Measurements from ENCODE around the gene CHAC1.
A peak's percentile ranks its signal among the peaks of the same experiment; 100 is the strongest.

The CHAC1 gene

GRCh38 chr15:40952901-40953712 is at the start of gene CHAC1:
CHAC1 (plus strand) TSS chr15:40953471; CDS start chr15:40953584, 113 bp downstream.
- peak; percentile 62 for DNase-seq

- no peak for DNase-seq
These were observed 48.6 kb upstream of the CHAC1 start for GRCh38 chr15:40904552-40905201.

GRCh38 chr15:40906091-40906990 is 46.9 kb upstream of the CHAC1 start:
- peak; percentile 41 for DNase-seq

GRCh38 chr15:40906991-40907802 is 46.1 kb upstream of the CHAC1 start:
- DNase-seq, result peak; percentile 43

- no peak for DNase-seq
These were observed 45.2 kb upstream of the CHAC1 start for GRCh38 chr15:40908095-40908494.

DNA sequence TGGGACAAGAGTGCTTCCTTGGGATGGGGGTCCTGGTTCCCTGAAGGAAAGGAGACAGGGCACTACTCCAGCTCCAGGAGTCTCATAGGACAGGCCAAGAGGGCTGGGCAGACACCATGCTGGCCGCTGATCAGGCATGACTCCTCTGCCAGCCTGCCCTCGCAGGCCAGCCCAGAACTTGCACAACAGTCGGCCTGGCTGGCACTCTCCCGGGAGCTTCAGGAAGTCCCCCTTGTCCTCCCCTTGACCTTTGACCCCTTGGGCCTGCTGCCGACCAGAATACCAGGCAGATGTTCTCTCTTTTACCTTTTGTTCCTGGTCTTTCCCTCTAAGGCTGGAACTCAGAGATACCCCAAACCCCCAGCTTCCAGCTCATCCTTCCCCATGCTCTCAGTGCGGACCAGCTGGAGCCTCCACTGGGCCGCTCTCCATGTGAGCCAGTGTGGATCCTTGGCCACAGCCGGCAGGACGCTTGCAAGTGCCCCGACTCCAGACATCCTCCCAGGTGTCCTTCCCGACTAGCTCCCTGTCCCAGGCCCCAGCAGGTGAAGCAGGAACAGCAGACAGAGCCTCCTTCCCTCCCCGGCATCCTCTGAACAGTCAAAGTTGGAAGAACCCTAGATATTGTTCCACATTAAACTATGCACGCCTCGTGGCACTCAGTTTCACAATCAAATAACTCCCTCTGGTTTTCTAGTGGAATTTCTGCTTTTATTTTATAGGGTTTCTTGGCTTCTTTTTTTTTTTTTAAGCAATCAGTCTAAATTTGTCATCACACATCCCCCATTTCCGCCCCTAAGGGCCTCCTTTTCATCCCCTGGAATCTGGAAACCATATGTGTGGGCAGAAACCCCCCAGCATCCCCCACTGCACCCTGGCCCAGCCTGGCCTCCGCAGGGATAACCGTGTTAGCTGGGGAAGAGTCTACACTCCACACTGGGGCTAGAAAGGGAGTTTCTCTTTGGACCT is 43.3 kb upstream of the CHAC1 start:
- DNase-seq, result no peak

DNA sequence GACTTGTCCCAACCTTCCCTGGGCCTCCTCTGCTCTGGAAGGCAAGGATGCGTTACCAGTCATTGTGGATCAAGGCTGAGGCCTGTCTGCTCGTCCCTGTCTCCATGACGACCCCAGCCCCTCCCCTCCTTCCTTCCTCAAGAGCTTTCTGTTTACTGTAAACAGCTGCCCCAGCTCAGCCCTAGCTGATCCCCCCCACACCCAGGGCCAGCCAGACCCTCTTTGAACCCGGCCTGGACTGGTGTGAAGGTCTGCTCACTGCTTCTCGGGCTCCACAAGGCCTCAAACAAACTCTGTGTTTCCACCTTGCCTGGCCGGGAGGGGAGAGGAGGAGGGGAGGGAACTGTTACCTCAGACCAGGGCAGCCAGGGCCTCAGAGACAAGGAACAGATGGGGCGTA is 42.1 kb upstream of the CHAC1 start:
- DNase-seq, result no peak

GRCh38 chr15:40911693-40912092 is 41.6 kb upstream of the CHAC1 start:
- DNase-seq, result no peak

- no peak for DNase-seq
These were observed 40.8 kb upstream of the CHAC1 start for GRCh38 chr15:40912478-40912877.

DNA sequence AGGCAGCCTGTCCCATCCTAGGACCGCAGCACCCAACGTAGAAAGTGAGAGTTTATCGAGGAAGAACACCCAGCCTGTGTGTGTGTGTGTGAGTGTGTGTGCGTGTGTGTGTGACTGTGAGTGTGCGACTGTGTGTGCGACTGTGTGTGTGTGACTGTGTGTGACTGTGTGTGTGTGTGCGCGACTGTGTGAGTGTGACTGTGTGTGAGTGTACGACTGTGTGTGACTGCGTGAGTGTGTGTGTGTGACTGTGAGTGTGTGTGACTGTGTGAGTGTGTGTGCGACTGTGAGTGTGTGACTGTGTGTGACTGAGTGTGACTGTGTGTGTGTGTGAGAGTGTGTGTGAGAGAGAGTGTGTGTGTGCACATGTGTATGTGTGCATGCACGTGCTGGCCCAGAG is 39.3 kb upstream of the CHAC1 start:
- no peak for DNase-seq

- DNase-seq, result no peak
These were observed 38.8 kb upstream of the CHAC1 start for GRCh38 chr15:40914486-40914885.

GRCh38 chr15:40915116-40915661 is 38.1 kb upstream of the CHAC1 start:
- DNase-seq, result no peak

- DNase-seq, result no peak
These were observed 37.6 kb upstream of the CHAC1 start for GRCh38 chr15:40915679-40916078.

GRCh38 chr15:40917585-40917984 is 35.7 kb upstream of the CHAC1 start:
- no peak for DNase-seq

DNA sequence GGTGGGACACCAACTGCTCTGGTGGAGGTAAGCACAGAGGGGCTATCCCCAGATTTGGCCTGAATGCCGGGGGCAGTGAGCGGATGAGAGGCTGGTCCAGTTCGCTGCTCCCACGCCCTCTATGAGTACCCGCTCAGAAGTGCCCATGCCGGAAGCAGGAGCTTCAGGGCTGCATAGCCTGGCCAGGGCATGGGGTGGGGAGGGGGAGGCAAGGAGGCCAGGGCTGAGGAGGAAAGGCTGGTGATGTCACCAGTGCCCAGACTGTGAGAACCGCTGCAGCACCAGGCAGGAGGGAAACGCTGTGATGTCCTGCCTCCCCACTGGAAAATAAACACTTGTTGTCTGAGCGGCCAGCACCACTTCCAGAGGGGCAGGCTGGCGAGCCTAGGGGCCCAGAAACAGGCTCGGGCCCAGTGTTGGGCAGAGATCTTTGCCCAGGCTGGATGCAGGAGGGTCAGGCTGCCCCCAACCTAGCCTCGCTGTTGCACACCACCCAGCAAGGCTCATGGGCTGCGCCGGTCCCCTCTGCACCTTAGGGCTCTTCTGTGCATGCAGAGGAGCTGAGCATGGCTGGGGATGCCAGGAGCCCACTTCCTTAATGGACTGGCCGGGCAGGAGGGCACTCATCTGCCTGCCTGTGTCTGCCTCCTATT is 35.0 kb upstream of the CHAC1 start:
- no peak for DNase-seq

- DNase-seq, result no peak
These were observed 34.4 kb upstream of the CHAC1 start for GRCh38 chr15:40918799-40919392.

- DNase-seq, result no peak
These were observed 31.2 kb upstream of the CHAC1 start for GRCh38 chr15:40921949-40922607.

DNA sequence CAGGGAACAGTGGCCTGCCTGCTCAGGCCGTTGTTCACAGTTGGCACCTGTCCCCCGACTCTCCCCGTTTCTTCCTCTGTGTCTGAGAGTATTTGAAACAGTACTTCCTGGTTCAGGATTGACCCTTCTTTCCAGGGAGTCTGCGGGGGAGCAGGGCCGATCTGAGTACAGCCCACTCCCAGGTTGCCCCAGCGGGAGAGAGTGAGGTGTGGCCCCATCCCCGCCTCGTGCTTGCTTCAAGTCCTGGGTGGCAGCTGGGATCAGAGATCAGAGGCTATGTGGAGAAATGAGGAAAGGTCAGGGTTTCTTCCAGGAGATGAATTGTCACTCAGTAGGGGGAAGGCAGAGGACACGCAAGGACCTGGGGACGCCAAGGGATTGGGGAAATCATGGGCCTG is 30.7 kb upstream of the CHAC1 start:
- no peak for DNase-seq

- no peak for DNase-seq
These were observed 29.7 kb upstream of the CHAC1 start for GRCh38 chr15:40923551-40923950.

- no peak for DNase-seq
These were observed 27.8 kb upstream of the CHAC1 start for GRCh38 chr15:40925495-40925862.
